Peyer's patch (tissue), 4 donors: ENCODE results near the gene NKX1-1.

Experiments used
- CTCF ChIP-seq, 6 experiments: fragments of 450-650 bp in 4 of 6; fragments of 200-600 bp in 2 of 6; sonication (generic) in 1 of 6; IDR thresholded peaks; one replicate each; pipeline ENCODE4 v1.5.1; 2017 to 2019; ENCODE audit warnings: antibody characterized with exemption in 6 of 6, mild to moderate bottlenecking in 3 of 6, moderate library complexity in 1 of 6
- POLR2A ChIP-seq, 2 donors: fragments of 450-650 bp; IDR thresholded peaks; one replicate each; pipeline ENCODE4 v1.5.1; 2017; ENCODE audit warnings: antibody characterized with exemption in 2 of 2, mild to moderate bottlenecking in 2 of 2, moderate library complexity in 2 of 2

GRCh38 chr4:1413204-1413663 lies 7.0 kb upstream of the NKX1-1 start:
- TF ChIP-seq POLR2A (IDR thresholded peaks at IDR 0.05), result no peak
- no peak for TF ChIP-seq CTCF (IDR thresholded peaks at IDR 0.05)
